Loucy (cell line): ENCODE data around the gene SNX25.

ENCODE experiments used
- H2AFZ ChIP-seq: fragments of 200-600 bp; sonication (generic); 2 replicates; pipeline ENCODE4 v1.6.0; 2016; ENCODE audit warnings: antibody characterized with exemption, mild to moderate bottlenecking, low read length, moderate library complexity
- H3F3A ChIP-seq: fragments of 200-600 bp; 2 replicates; pipeline ENCODE4 v1.6.0; 2016; ENCODE audit warnings: antibody characterized with exemption, low read depth, mild to moderate bottlenecking
- H3K27me3 ChIP-seq: fragments of 200-600 bp; sonication (generic); 2 replicates; pipeline ENCODE4 v1.6.1; 2014; ENCODE audit warnings: low read length, mild to moderate bottlenecking; ENCODE audit not compliant: insufficient read depth, poor library complexity, severe bottlenecking
- H3K36me3 ChIP-seq: fragments of 200-600 bp; sonication (generic); 2 replicates; pipeline ENCODE4 v1.6.1; 2016; ENCODE audit warnings: low read length; ENCODE audit not compliant: insufficient read depth
- H3K4me1 ChIP-seq: fragments of 200-600 bp; sonication (generic); 2 replicates; pipeline ENCODE4 v1.5.1; 2014; ENCODE audit warnings: low read length, mild to moderate bottlenecking; ENCODE audit not compliant: insufficient read depth, poor library complexity, severe bottlenecking
- H3K4me2 ChIP-seq: fragments of 200-600 bp; sonication (generic); 2 replicates; pipeline ENCODE4 v1.6.0; 2014; ENCODE audit warnings: antibody characterized with exemption, low read length, low read depth, mild to moderate bottlenecking; ENCODE audit not compliant: poor library complexity, severe bottlenecking
- H3K4me3 ChIP-seq: fragments of 200-600 bp; sonication (generic); 2 replicates; pipeline ENCODE4 v1.5.1; 2014; ENCODE audit warnings: low read length, mild to moderate bottlenecking, mixed read lengths; ENCODE audit not compliant: poor library complexity, severe bottlenecking
- H3K79me2 ChIP-seq: fragments of 200-600 bp; sonication (generic); 2 replicates; pipeline ENCODE4 v1.6.1; 2014; ENCODE audit warnings: low read length; ENCODE audit not compliant: insufficient read depth
- H3K9ac ChIP-seq: fragments of 200-600 bp; sonication (generic); 2 replicates; pipeline ENCODE4 v1.6.0; 2014; ENCODE audit warnings: mild to moderate bottlenecking, low read depth, low read length, moderate library complexity; ENCODE audit not compliant: poor library complexity, severe bottlenecking
- H3K9me2 ChIP-seq: fragments of 200-600 bp; sonication (generic); replicated peaks from 2 replicates; pipeline ENCODE4 v1.6.1; 2016; ENCODE audit warnings: low read depth, low read length, mixed read lengths
- H3K9me3 ChIP-seq: fragments of 200-600 bp; sonication (generic); 2 replicates; pipeline ENCODE4 v1.6.1; 2014; ENCODE audit warnings: mild to moderate bottlenecking, antibody characterized with exemption, low read length, low read depth; ENCODE audit not compliant: insufficient read depth
- H4K20me1 ChIP-seq: fragments of 200-600 bp; sonication (generic); 2 replicates; pipeline ENCODE4 v1.6.0; 2014; ENCODE audit warnings: antibody characterized with exemption, low read length, mild to moderate bottlenecking; ENCODE audit not compliant: insufficient read depth, poor library complexity, severe bottlenecking
- EZH2phosphoT487 ChIP-seq: fragments of 200-600 bp; IDR thresholded peaks from 2 replicates; pipeline ENCODE4 v1.6.1; 2018; ENCODE audit warnings: antibody characterized with exemption, mild to moderate bottlenecking, moderate library complexity, borderline replicate concordance
- TF ChIP-seq, protein P1 (sequence below): fragments of 200-600 bp; sonication (generic); conservative IDR thresholded peaks from 2 replicates; pipeline ENCODE4 v1.5.1; 2014; ENCODE audit warnings: mild to moderate bottlenecking, antibody characterized with exemption, low read length

Gene SNX25

DNA sequence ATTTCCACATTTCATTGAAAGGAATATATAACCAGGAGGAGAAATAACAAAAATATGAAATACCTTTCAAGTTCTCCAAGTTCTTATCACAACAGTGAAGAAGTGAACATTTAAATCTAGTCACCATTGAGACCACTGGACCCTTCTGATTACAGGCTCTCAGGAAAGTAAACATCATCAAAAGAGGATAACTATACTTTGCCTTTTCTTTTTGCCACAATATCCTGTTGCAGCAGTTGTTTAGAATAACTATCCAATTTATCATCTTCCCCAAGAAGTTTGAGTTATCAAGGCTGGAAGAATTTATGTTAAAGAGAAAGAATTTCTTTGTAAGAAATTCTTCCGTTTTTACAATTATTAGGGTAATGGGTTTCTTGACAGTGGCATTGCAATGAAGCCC lies 182.8 kb downstream of the SNX25 start:
- Histone ChIP-seq H3K9me2 (no peaks in the 10 kb centered on the region), H3K4me1 (peaks cover 22% of the 10 kb centered on the region), H3F3A (peaks cover 2% of the 10 kb centered on the region; the same call in 1 of the 2 replicates), H3K4me2 (peak overlapping the region; percentile 87), H2AFZ (no peak overlapping the region), H3K4me3 (no peak overlapping the region), H3K36me3 (no peaks in the 10 kb centered on the region), H3K9ac (no peak overlapping the region), H4K20me1 (peaks cover 6% of the 10 kb centered on the region), H3K27me3 (no peaks in the 10 kb centered on the region), H3K9me3 (no peaks in the 10 kb centered on the region), H3K79me2 (peaks cover 30% of the 10 kb centered on the region)
- TF ChIP-seq EZH2phosphoT487 = no peak

DNA sequence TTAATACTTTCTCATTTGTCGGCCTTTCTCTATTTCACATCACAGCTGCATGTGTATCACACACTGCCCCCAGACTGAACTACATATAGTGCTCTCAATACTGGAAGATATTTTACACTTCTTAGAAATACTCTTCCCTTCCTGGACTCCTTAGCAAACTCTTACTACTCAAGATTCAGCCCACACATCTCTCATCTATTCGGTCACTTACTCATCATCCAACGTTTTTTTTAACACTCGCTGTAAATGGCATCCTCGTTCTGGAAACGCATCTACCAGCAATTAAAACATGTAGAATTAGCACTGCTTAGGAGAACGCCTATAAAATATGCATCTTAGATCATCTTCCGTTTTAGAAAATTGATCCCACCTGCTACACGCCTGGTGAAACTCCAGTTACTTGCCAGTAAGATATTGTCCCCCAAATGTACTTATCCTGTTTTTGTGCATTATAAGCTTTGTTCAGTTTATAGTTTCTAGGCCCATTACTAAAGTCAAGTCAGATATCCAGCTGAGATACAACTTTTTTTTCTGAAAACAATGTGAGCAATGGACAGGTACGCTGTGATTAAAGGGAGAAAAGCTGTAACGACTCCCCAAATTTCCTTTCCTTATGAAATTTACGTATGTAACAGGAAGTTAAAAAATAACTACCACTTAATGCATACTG lies 185.3 kb downstream of the SNX25 start:
- Histone ChIP-seq H3K9ac (peak overlapping the region; percentile 88), H3K27me3 (no peaks in the 10 kb centered on the region), H3K4me3 (peak overlapping the region; percentile 78), H2AFZ (peak overlapping the region; percentile 92; the same call in 1 of the 2 replicates), H3F3A (peaks cover 2% of the 10 kb centered on the region; the same call in 1 of the 2 replicates), H3K4me1 (peaks cover 41% of the 10 kb centered on the region), H3K79me2 (peaks cover 38% of the 10 kb centered on the region), H3K4me2 (peak overlapping the region; percentile 87), H3K36me3 (no peaks in the 10 kb centered on the region), H4K20me1 (peaks cover 6% of the 10 kb centered on the region), H3K9me2 (no peaks in the 10 kb centered on the region), H3K9me3 (no peaks in the 10 kb centered on the region)
- no peak for TF ChIP-seq EZH2phosphoT487
- TF ChIP-seq, protein P1, sequence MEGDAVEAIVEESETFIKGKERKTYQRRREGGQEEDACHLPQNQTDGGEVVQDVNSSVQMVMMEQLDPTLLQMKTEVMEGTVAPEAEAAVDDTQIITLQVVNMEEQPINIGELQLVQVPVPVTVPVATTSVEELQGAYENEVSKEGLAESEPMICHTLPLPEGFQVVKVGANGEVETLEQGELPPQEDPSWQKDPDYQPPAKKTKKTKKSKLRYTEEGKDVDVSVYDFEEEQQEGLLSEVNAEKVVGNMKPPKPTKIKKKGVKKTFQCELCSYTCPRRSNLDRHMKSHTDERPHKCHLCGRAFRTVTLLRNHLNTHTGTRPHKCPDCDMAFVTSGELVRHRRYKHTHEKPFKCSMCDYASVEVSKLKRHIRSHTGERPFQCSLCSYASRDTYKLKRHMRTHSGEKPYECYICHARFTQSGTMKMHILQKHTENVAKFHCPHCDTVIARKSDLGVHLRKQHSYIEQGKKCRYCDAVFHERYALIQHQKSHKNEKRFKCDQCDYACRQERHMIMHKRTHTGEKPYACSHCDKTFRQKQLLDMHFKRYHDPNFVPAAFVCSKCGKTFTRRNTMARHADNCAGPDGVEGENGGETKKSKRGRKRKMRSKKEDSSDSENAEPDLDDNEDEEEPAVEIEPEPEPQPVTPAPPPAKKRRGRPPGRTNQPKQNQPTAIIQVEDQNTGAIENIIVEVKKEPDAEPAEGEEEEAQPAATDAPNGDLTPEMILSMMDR = no peak

DNA sequence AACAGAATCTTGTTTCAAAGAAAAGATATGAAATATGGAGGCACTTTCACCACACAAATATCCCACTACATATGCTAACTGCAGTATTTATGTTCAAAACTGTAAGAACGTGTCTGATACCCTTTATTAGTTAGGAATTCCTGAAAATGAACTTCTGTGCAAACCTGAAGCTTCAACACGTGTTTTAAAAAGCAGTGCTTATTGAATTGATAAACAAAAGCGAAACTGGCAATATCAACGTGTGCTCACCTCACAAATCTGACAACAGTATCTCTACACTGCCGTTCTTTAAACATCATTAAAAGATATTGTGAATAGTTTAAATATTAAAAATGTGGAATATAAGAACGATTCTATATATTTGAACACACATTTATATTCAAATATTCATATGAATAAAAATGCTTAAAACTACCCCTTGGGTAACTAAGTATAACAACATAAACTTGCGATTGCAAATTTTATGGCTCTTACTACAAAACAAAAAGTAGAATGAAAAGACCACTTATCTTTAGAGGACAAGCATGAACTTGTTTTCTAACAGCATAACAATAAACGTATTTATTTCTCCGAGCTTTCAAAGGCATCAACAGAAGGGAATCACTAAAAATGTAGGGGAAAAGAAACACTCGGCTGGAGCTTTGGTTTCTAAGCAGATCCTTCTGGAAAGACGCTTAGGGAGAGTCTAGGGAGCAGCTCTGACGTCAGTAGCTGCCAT lies 186.0 kb downstream of the SNX25 start, which contains the start of gene LRP2BP:
TSS of gene LRP2BP (minus strand) at position 687 of the 718 bp plus-strand sequence. CDS start 17,738 bp downstream, outside the sequence.
- H3K27me3 ChIP-seq = no peaks in the 10 kb centered on the region
- no peaks in the 10 kb centered on the region for H3K9me3 ChIP-seq
- peaks cover 38% of the 10 kb centered on the region for H3K79me2 ChIP-seq
- peak within 1 kb of the TSS; percentile 88 for H3K9ac ChIP-seq
- peak within 1 kb of the TSS; percentile 90 for H3K4me2 ChIP-seq
- peaks cover 2% of the 10 kb centered on the region; the same call in 1 of the 2 replicates for H3F3A ChIP-seq
- TF ChIP-seq, protein P1 = no peak
- no peak for TF ChIP-seq EZH2phosphoT487
- peaks cover 6% of the 10 kb centered on the region for H4K20me1 ChIP-seq
- H3K4me1 ChIP-seq = peaks cover 41% of the 10 kb centered on the region
- H3K36me3 ChIP-seq = peaks cover 3% of the 10 kb centered on the region; the same call in 1 of the 2 replicates
- no peaks in the 10 kb centered on the region for H3K9me2 ChIP-seq
- peak within 1 kb of the TSS; percentile 92 for H2AFZ ChIP-seq
- H3K4me3 ChIP-seq = peak within 1 kb of the TSS; percentile 78
